H9 (cell line): Measurements from ENCODE around the gene TBC1D2. TPM values are rescaled to one million over a fixed set of nuclear protein-coding genes. Genes with fewer than 3 reads are reported as not detected.

Experiments used
- DNase-seq: peaks from one replicate; pipeline ENCODE4 v3.0.0-alpha.2; 2017
- H2AFZ ChIP-seq: one replicate; pipeline ENCODE4 v1.6.1; 2013; ENCODE audit warnings: mild to moderate bottlenecking, low read length, control low read depth, moderate library complexity
- H2AK5ac ChIP-seq: 2 replicates; pipeline ENCODE4 v1.6.1; 2013; ENCODE audit warnings: low read length, control low read depth, mixed read lengths; ENCODE audit not compliant: insufficient read length
- H2BK120ac ChIP-seq: one replicate; pipeline ENCODE4 v1.6.1; 2013; ENCODE audit warnings: low read depth, mild to moderate bottlenecking, low read length, control low read depth, inconsistent platforms; ENCODE audit not compliant: poor library complexity, severe bottlenecking
- H2BK12ac ChIP-seq: 2 replicates; pipeline ENCODE4 v1.6.1; 2013; ENCODE audit warnings: low read length, control low read depth, mixed read lengths, low read depth; ENCODE audit not compliant: insufficient read length
- H2BK15ac ChIP-seq: 2 replicates; pipeline ENCODE4 v1.6.1; 2013; ENCODE audit warnings: low read depth, low read length, control low read depth
- H2BK20ac ChIP-seq: one replicate; pipeline ENCODE4 v1.6.1; 2013; ENCODE audit warnings: low read depth, mild to moderate bottlenecking, low read length, control low read depth, inconsistent platforms; ENCODE audit not compliant: poor library complexity, severe bottlenecking
- H2BK5ac ChIP-seq: 2 replicates; pipeline ENCODE4 v1.6.1; 2013; ENCODE audit warnings: low read length, control low read depth, mixed read lengths; ENCODE audit not compliant: insufficient read length
- H3K14ac ChIP-seq: 2 replicates; pipeline ENCODE4 v1.6.1; 2013; ENCODE audit warnings: low read length, control low read depth; ENCODE audit not compliant: insufficient read depth
- H3K18ac ChIP-seq: 2 replicates; pipeline ENCODE4 v1.6.1; 2013; ENCODE audit warnings: low read depth, mild to moderate bottlenecking, mixed read lengths, low read length, control low read depth; ENCODE audit not compliant: insufficient read length
- H3K23ac ChIP-seq: 2 replicates; pipeline ENCODE4 v1.6.1; 2013; ENCODE audit warnings: low read length, control low read depth, mixed read lengths, low read depth; ENCODE audit not compliant: insufficient read length
- H3K23me2 ChIP-seq: 2 replicates; pipeline ENCODE4 v1.6.1; 2013; ENCODE audit warnings: low read depth, mild to moderate bottlenecking, mixed read lengths, low read length, control low read depth; ENCODE audit not compliant: insufficient read length, poor library complexity, severe bottlenecking
- H3K27ac ChIP-seq: 2 replicates; pipeline ENCODE4 v1.5.1; 2013; ENCODE audit warnings: low read length, control low read depth, mixed read lengths, low read depth; ENCODE audit not compliant: insufficient read length
- H3K27me3 ChIP-seq: 2 replicates; pipeline ENCODE4 v1.6.1; 2013; ENCODE audit warnings: low read length, control low read depth, inconsistent platforms; ENCODE audit not compliant: insufficient read depth
- H3K4ac ChIP-seq: 2 replicates; pipeline ENCODE4 v1.6.1; 2013; ENCODE audit warnings: low read depth, mild to moderate bottlenecking, control low read depth, inconsistent platforms, low read length, moderate library complexity
- H3K4me1 ChIP-seq: 2 replicates; pipeline ENCODE4 v1.6.1; 2013; ENCODE audit warnings: low read length, control low read depth, inconsistent platforms; ENCODE audit not compliant: insufficient read depth
- H3K4me2 ChIP-seq: 2 replicates; pipeline ENCODE4 v1.6.1; 2013; ENCODE audit warnings: low read length, control low read depth, mixed read lengths; ENCODE audit not compliant: insufficient read length, insufficient read depth
- H3K56ac ChIP-seq: 2 replicates; pipeline ENCODE4 v1.6.1; 2013; ENCODE audit warnings: low read depth, mild to moderate bottlenecking, mixed read lengths, low read length, control low read depth; ENCODE audit not compliant: insufficient read length
- H3K79me1 ChIP-seq: 2 replicates; pipeline ENCODE4 v1.6.1; 2013; ENCODE audit warnings: low read depth, mild to moderate bottlenecking, moderate library complexity, low read length, control low read depth, inconsistent platforms; ENCODE audit not compliant: insufficient read depth, poor library complexity, severe bottlenecking
- H3K79me2 ChIP-seq: 2 replicates; pipeline ENCODE4 v1.6.1; 2013; ENCODE audit warnings: low read length, control low read depth, inconsistent platforms; ENCODE audit not compliant: insufficient read depth
- H3K9ac ChIP-seq: 2 replicates; pipeline ENCODE4 v1.6.1; 2013; ENCODE audit warnings: low read length, control low read depth, mixed read lengths; ENCODE audit not compliant: insufficient read length; ENCODE audit errors: extremely low read depth
- H3K9me3 ChIP-seq: one replicate; pipeline ENCODE4 v1.6.1; 2013; ENCODE audit warnings: low read depth, low read length, inconsistent platforms; ENCODE audit not compliant: control insufficient read depth
- H3T11ph ChIP-seq: one replicate; pipeline ENCODE4 v1.6.1; 2013; ENCODE audit warnings: mild to moderate bottlenecking, low read length, control low read depth, inconsistent platforms
- H4K20me1 ChIP-seq: one replicate; pipeline ENCODE4 v1.6.1; 2013; ENCODE audit not compliant: control insufficient read depth, insufficient read length, insufficient read depth
- H4K5ac ChIP-seq: 2 replicates; pipeline ENCODE4 v1.6.1; 2013; ENCODE audit warnings: low read depth, mild to moderate bottlenecking, mixed read lengths, low read length, control low read depth; ENCODE audit not compliant: insufficient read length
- H4K8ac ChIP-seq: replicated peaks from 2 replicates; pipeline ENCODE4 v1.6.1; 2013; ENCODE audit warnings: low read length, control low read depth, mixed read lengths, low read depth; ENCODE audit not compliant: insufficient read length
- H4K91ac ChIP-seq: 2 replicates; pipeline ENCODE4 v1.6.1; 2013; ENCODE audit warnings: low read depth, mild to moderate bottlenecking, moderate library complexity, mixed read lengths, low read length, control low read depth; ENCODE audit not compliant: insufficient read length
- H3K27ac Mint-ChIP-seq, 3 experiments: 2 replicates in 2 of 3; 3 replicates in 1 of 3; pipeline ENCODE4 v1.8.0; 2020 to 2021; ENCODE audit warnings: mixed read lengths in 3 of 3, mild to moderate bottlenecking in 1 of 3, moderate library complexity in 1 of 3
- H3K27me3 Mint-ChIP-seq: 2 replicates; pipeline ENCODE4 v1.8.0; 2021; ENCODE audit warnings: low read depth, mild to moderate bottlenecking, moderate library complexity, mixed read lengths
- H3K36me3 Mint-ChIP-seq, 3 experiments: 2 replicates in 2 of 3; 3 replicates in 1 of 3; pipeline ENCODE4 v1.8.0; 2020 to 2021; ENCODE audit warnings: low read depth in 3 of 3, mixed read lengths in 3 of 3; ENCODE audit not compliant: insufficient read depth in 1 of 3
- H3K4me1 Mint-ChIP-seq, 2 experiments: 2 replicates each; pipeline ENCODE4 v1.8.0; 2020; ENCODE audit warnings: mixed read lengths in 2 of 2
- H3K4me3 Mint-ChIP-seq, 2 experiments: 2 replicates in 1 of 2; 3 replicates in 1 of 2; pipeline ENCODE4 v1.8.0; 2020 to 2021; ENCODE audit warnings: mild to moderate bottlenecking in 2 of 2, mixed read lengths in 2 of 2, moderate library complexity in 1 of 2
- H3K9me3 Mint-ChIP-seq, 2 experiments: 2 replicates in 1 of 2; 3 replicates in 1 of 2; pipeline ENCODE4 v1.8.0; 2020; ENCODE audit warnings: mild to moderate bottlenecking in 2 of 2, mixed read lengths in 2 of 2, moderate library complexity in 1 of 2
- WGBS: extraction: QIAGEN DNeasy Blood & Tissue Kit; methylation state at CpG from one replicate; pipeline ENCODE4 v1.1.7; 2013; ENCODE audit warnings: missing lambda C conversion rate, low lambda C conversion rate, mixed read lengths; ENCODE audit not compliant: insufficient read length; ENCODE audit errors: extremely low coverage; 5-methylcytosine and 5-hydroxymethylcytosine counted together
- total RNA-seq: library from RNA; stranded (reverse); gene quantifications from 2 replicates; pipeline ENCODE4 v1.2.1, GENCODE V29; 2021
- TF ChIP-seq, protein P1 (sequence below): fragments of 200-600 bp; sonication (generic); conservative IDR thresholded peaks from 3 replicates; pipeline ENCODE4 v1.8.0; 2021; ENCODE audit warnings: antibody characterized with exemption, mild to moderate bottlenecking

Gene TBC1D2
- total RNA-seq, 1 experiment from 2014 or later = 2.9 TPM

- Histone ChIP-seq H3K79me2 (no peaks in the 10 kb centered on the region), H3K56ac (no peak overlapping the region), H4K5ac (no peak overlapping the region), H2BK20ac (no peak overlapping the region), H3K23me2 (no peaks in the 10 kb centered on the region), H3T11ph (no peak overlapping the region), H2AK5ac (no peak overlapping the region), H3K4me2 (no peak overlapping the region), H3K4me1 (no peaks in the 10 kb centered on the region), H3K23ac (no peak overlapping the region), H3K18ac (no peak overlapping the region), H3K14ac (no peak overlapping the region), H3K4ac (no peak overlapping the region), H4K20me1 (no peaks in the 10 kb centered on the region), H3K79me1 (no peaks in the 10 kb centered on the region), H4K91ac (no peak overlapping the region), H3K27me3 (no peaks in the 10 kb centered on the region), H3K27ac (no peak overlapping the region), H2BK5ac (no peak overlapping the region), H3K9ac (no peak overlapping the region), H2BK12ac (no peak overlapping the region), H4K8ac (no peak overlapping the region), H3K9me3 (no peaks in the 10 kb centered on the region), H2BK120ac (no peak overlapping the region), H2BK15ac (no peak overlapping the region), H2AFZ (no peak overlapping the region)
- no peaks in the 10 kb centered on the region for H3K27me3 Mint-ChIP-seq
- no peaks in the 10 kb centered on the region for H3K4me1 Mint-ChIP-seq
- DNase-seq = no peak
- peaks cover 4 to 19% (median 10%) of the 10 kb centered on the region in 3 experiments; a peak in 4 of 7 replicates for H3K36me3 Mint-ChIP-seq
- WGBS = no CpG with 5 or more reads among the region's 2 CpGs
- no peak overlapping the region for H3K4me3 Mint-ChIP-seq
- no peak overlapping the region for H3K27ac Mint-ChIP-seq
- TF ChIP-seq, protein P1, sequence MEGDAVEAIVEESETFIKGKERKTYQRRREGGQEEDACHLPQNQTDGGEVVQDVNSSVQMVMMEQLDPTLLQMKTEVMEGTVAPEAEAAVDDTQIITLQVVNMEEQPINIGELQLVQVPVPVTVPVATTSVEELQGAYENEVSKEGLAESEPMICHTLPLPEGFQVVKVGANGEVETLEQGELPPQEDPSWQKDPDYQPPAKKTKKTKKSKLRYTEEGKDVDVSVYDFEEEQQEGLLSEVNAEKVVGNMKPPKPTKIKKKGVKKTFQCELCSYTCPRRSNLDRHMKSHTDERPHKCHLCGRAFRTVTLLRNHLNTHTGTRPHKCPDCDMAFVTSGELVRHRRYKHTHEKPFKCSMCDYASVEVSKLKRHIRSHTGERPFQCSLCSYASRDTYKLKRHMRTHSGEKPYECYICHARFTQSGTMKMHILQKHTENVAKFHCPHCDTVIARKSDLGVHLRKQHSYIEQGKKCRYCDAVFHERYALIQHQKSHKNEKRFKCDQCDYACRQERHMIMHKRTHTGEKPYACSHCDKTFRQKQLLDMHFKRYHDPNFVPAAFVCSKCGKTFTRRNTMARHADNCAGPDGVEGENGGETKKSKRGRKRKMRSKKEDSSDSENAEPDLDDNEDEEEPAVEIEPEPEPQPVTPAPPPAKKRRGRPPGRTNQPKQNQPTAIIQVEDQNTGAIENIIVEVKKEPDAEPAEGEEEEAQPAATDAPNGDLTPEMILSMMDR = no peak
- no peaks in the 10 kb centered on the region for H3K9me3 Mint-ChIP-seq
These were observed 100.8 kb downstream of the TBC1D2 start for GRCh38 chr9:98154678-98155077.
